HepG2 (cell line): ENCODE data around the gene HMGCR. TPM values are rescaled to one million over a fixed set of nuclear protein-coding genes. Genes with fewer than 3 reads are reported as not detected.

ENCODE experiments used
- ATAC-seq: fragments of 200-7000 bp; cut with Tn5 transposase; 3 replicates; pipeline ENCODE4 v1.9.1; 2020; ENCODE audit warnings: mild to moderate bottlenecking, moderate library complexity
- BruUV-seq: library from RNA; stranded (reverse); fragments of 400-500 nt; replicated peaks from 2 replicates; lab custom pipeline; 2021; lab: Mats Ljungman, UMichigan
- CTCF ChIA-PET: fragments of 300-600 bp; formaldehyde crosslinking; extraction: SDS; loops from one replicate; lab custom pipeline; 2021; ENCODE audit warnings: low total read pairs, inconsistent platforms, low intra/inter-chr PET ratio; lab: Yijun Ruan, JAX
- POLR2A ChIA-PET: fragments of 350-600 bp; sonication (Branson Sonifier 250); formaldehyde crosslinking; loops from one replicate; lab custom pipeline; 2020; ENCODE audit warnings: antibody characterized with exemption, inconsistent platforms; lab: Yijun Ruan, JAX
- DNase-seq: peaks from one replicate; pipeline ENCODE4 v3.0.0-alpha.2; 2015; ENCODE audit warnings: low spot score
- FAIRE-seq: peaks from 3 replicates; lab custom pipeline; 2011; peaks lifted over from hg19 to GRCh38; lab: Jason Lieb, UNC
- H2AFZ ChIP-seq: one replicate; pipeline ENCODE4 v1.6.1; 2011; ENCODE audit warnings: low read length, inconsistent platforms
- H3K27ac ChIP-seq: fragments of 300-600 bp; 3 replicates; pipeline ENCODE4 v1.8.0; 2011; ENCODE audit warnings: mixed run types, mild to moderate bottlenecking, mixed read lengths, low read length, inconsistent platforms; ENCODE audit not compliant: insufficient read depth; ENCODE audit errors: extremely low read length
- H3K27me3 ChIP-seq, 2 experiments: fragments of 200-600 bp in 1 of 2; 2 replicates in 1 of 2; 3 replicates in 1 of 2; pipeline versions ENCODE4 v1.6.0 to v1.8.0; 2011; ENCODE audit warnings: low read length in 2 of 2, mild to moderate bottlenecking in 2 of 2, moderate library complexity in 2 of 2, inconsistent platforms in 1 of 2; ENCODE audit not compliant: insufficient read depth in 2 of 2, control insufficient read depth in 1 of 2
- H3K36me3 ChIP-seq, 2 experiments: fragments of 200-600 bp in 1 of 2; replicated peaks in 1 of 2; 2 replicates in 1 of 2; 3 replicates in 1 of 2; pipeline versions ENCODE4 v1.5.1 to v1.8.0; 2011; ENCODE audit warnings: low read length in 2 of 2, inconsistent platforms in 1 of 2; ENCODE audit not compliant: insufficient read depth in 2 of 2, control insufficient read depth in 1 of 2
- H3K4me1 ChIP-seq: 2 replicates; pipeline ENCODE4 v1.5.1; 2012; ENCODE audit warnings: low read length, inconsistent platforms; ENCODE audit not compliant: insufficient read depth
- H3K4me2 ChIP-seq: 2 replicates; pipeline ENCODE4 v1.6.0; 2011; ENCODE audit warnings: low read depth, low read length, inconsistent platforms
- H3K4me3 ChIP-seq, 3 experiments: fragments of 200-600 bp in 1 of 3; sonication (generic), shearing (Covaris generic) in 1 of 3; replicated peaks in 1 of 3; 2 replicates each; pipeline ENCODE4 v1.5.1; 2011 to 2016; ENCODE audit warnings: low read length in 3 of 3, inconsistent platforms in 2 of 3, low read depth in 2 of 3, mild to moderate bottlenecking in 2 of 3, control low read depth in 1 of 3, mixed read lengths in 1 of 3; ENCODE audit not compliant: insufficient read depth in 1 of 3
- H3K79me2 ChIP-seq: one replicate; pipeline ENCODE4 v1.6.1; 2011; ENCODE audit warnings: low read length, inconsistent platforms; ENCODE audit not compliant: insufficient read depth
- H3K9ac ChIP-seq: 2 replicates; pipeline ENCODE4 v1.6.0; 2011; ENCODE audit warnings: mild to moderate bottlenecking, low read depth, low read length, inconsistent platforms; ENCODE audit not compliant: insufficient read depth
- H3K9me3 ChIP-seq: 2 replicates; pipeline ENCODE4 v1.5.1; 2012; ENCODE audit warnings: mild to moderate bottlenecking, low read length
- H4K20me1 ChIP-seq: 2 replicates; pipeline ENCODE4 v1.6.0; 2011; ENCODE audit warnings: inconsistent platforms, mild to moderate bottlenecking, low read length, moderate library complexity; ENCODE audit not compliant: insufficient read depth
- CHD2 ChIP-seq: IDR thresholded peaks from 2 replicates; pipeline ENCODE4 v1.6.1; 2011; ENCODE audit warnings: low read depth, low read length, improper control_type of control experiment
- FOXJ3 ChIP-seq: sonication (generic); formaldehyde crosslinking; IDR thresholded peaks from 2 replicates; pipeline ENCODE4 v1.4.0; 2020; ENCODE audit warnings: missing genetic modification reagents, mild to moderate bottlenecking, borderline replicate concordance
- HNF4G ChIP-seq, 2 experiments: sonication (generic) in 1 of 2; formaldehyde crosslinking in 1 of 2; IDR thresholded peaks; 2 replicates each; pipeline versions ENCODE4 v1.4.0 to v1.6.1; 2011 to 2020; ENCODE audit warnings: borderline replicate concordance in 2 of 2, low read depth in 2 of 2, mild to moderate bottlenecking in 2 of 2, low read length in 1 of 2, missing genetic modification reagents in 1 of 2, moderate library complexity in 1 of 2
- MYPOP ChIP-seq: sonication (generic); formaldehyde crosslinking; IDR thresholded peaks from 2 replicates; pipeline ENCODE4 v1.8.1; 2023; ENCODE audit warnings: mild to moderate bottlenecking, moderate library complexity, missing genetic modification reagents
- NFE2L2 ChIP-seq: fragments of 150-350 bp; IDR thresholded peaks from 2 replicates; pipeline ENCODE4 v1.6.1; 2014; ENCODE audit warnings: low read length
- NR2F6 ChIP-seq, 2 experiments: IDR thresholded peaks; 2 replicates each; pipeline ENCODE4 v1.6.1; 2016; ENCODE audit warnings: antibody characterized with exemption in 1 of 2, mild to moderate bottlenecking in 1 of 2
- SIX4 ChIP-seq: sonication (generic); formaldehyde crosslinking; IDR thresholded peaks from 2 replicates; pipeline ENCODE4 v1.4.0; 2020; ENCODE audit warnings: missing genetic modification reagents
- ZMYM3 ChIP-seq: sonication (generic); formaldehyde crosslinking; IDR thresholded peaks from 2 replicates; pipeline ENCODE4 v1.5.1; 2020; ENCODE audit warnings: mild to moderate bottlenecking, missing genetic modification reagents
- ZNF143 ChIP-seq: sonication (generic); formaldehyde crosslinking; IDR thresholded peaks from 2 replicates; pipeline ENCODE4 v1.4.0; 2020; ENCODE audit warnings: missing genetic modification reagents
- ZNF569 ChIP-seq: sonication (generic); formaldehyde crosslinking; IDR thresholded peaks from 2 replicates; pipeline ENCODE4 v1.5.0; 2020; ENCODE audit warnings: mild to moderate bottlenecking, missing genetic modification reagents, moderate library complexity, borderline replicate concordance
- ZNF710 ChIP-seq: sonication (generic); formaldehyde crosslinking; IDR thresholded peaks from 2 replicates; pipeline ENCODE4 v1.5.0; 2020; ENCODE audit warnings: mild to moderate bottlenecking, missing genetic modification reagents, borderline replicate concordance
- ZNF761 ChIP-seq: sonication (generic); formaldehyde crosslinking; conservative IDR thresholded peaks from 2 replicates; pipeline ENCODE4 v1.4.0; 2020; ENCODE audit warnings: mild to moderate bottlenecking, missing genetic modification reagents
- WGBS: methylation state at CpG from one replicate; pipeline ENCODE4 v1.1.6; 2017; ENCODE audit warnings: low lambda C conversion rate; 5-methylcytosine and 5-hydroxymethylcytosine counted together
- in situ Hi-C: cut with HindIII; loops from 2 replicates; pipeline ENCODE4 v1.10.0; 2017; ENCODE audit warnings: low pct_unique_long_range_greater_than_20kb; ENCODE audit not compliant: extremely low pct_ligation_motif_present
- intact Hi-C: fragments of 100-400 bp; cut with micrococcal nuclease; formaldehyde crosslinking; loops from one replicate; pipeline ENCODE4 v1.10.0; 2022; ENCODE audit not compliant: unreplicated experiment
- polyA plus RNA-seq, 8 experiments: library from polyadenylated mRNA; depleted of rRNA in 3 of 8; stranded (reverse) in 7 of 8; unstranded in 1 of 8; fragments of >200 nt; fragmentation: Illumina TruSeq in 4 of 8; extraction: Trizol in 4 of 8; gene quantifications; 2 replicates each; pipeline versions ENCODE4 v1.2.1 to v1.2.3, GENCODE V29; 2011 to 2016; ENCODE audit warnings: low read depth in 4 of 8, missing spikeins in 1 of 8, mixed read lengths in 1 of 8; ENCODE audit not compliant: insufficient read depth in 1 of 8
- total RNA-seq, 5 experiments: library from RNA; depleted of rRNA; stranded (reverse); fragments of >200 nt; fragmentation: Illumina TruSeq; extraction: Trizol; gene quantifications; 2 replicates each; pipeline ENCODE4 v1.2.3, GENCODE V29; 2016; ENCODE audit warnings: low read depth in 1 of 5
- TF ChIP-seq, protein P1 (sequence below): sonication (generic); formaldehyde crosslinking; conservative IDR thresholded peaks from 2 replicates; pipeline ENCODE4 v1.4.0; 2020; ENCODE audit warnings: mild to moderate bottlenecking, missing genetic modification reagents, moderate library complexity
- TF ChIP-seq, protein P2 (sequence below): IDR thresholded peaks from 2 replicates; pipeline ENCODE4 v1.6.1; 2016; ENCODE audit warnings: mild to moderate bottlenecking, missing biosample characterization, missing genetic modification reagents

Gene HMGCR
- total and polyA plus RNA-seq, 2 of the 13 experiments (the other 11 are each of a cell fraction or from before 2014, with no cell fraction given) = 43.0 to 144 TPM

DNA sequence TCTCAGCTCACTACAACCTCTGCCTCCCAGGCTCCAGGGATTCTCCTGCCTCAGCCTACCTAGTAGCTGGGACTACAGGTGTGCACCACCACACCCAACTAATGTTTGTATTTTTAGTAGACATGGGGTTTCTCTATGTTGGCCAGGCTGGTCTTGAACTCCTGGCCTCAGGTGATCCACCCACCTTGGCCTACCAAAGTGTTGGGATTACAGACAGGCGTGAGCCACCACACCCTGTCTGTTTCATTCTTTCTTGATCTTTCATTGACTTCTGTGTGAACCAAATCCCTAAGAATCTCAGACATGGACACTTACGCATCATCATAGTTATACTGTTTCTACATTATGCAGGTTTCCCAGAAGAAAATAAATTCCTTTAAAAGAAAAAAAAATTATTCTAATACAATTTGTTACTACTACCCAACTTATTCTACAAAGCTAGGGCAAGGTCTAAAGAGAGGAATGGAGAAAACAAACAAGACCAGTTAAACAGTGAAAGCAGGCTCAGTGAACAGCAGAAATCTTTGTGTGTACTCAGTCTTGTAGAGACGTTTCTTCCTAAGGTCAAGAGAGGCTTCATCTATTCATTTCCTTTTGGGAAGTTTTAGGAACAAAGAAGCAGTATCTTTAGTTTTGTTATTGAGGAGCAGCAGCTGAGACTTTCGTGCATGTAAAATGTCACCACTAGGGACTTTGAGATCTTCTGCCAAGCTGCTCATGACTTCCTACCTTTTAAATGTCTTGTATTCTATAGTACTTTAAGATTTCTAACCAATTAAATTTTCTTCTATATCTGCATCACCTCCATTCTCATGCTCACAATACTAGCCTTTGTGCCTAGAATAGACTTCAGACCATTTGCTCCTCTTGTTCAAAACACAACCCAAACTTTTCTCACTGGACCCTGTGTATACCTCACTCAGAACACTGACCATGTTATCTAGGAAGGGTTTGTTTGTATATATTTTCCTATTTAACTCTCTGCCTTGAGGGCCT, 5.6 kb upstream of the HMGCR start:
- ATAC-seq (peak; percentile 79), DNase-seq (peak; percentile 93), FAIRE-seq (peak; percentile 70)
- in situ Hi-C loops (no loop called here), intact Hi-C loops (no loop called here)
- Histone ChIP-seq H3K9ac (peak overlapping the region; percentile 58), H3K4me2 (peak overlapping the region; percentile 69), H3K79me2 (peaks cover 8% of the 10 kb centered on the region), H3K9me3 (no peaks in the 10 kb centered on the region), H3K27me3 (no peaks in the 10 kb centered on the region; a peak in 1 of 5 replicates), H2AFZ (no peak overlapping the region), H3K36me3 (no peaks in the 10 kb centered on the region), H4K20me1 (no peaks in the 10 kb centered on the region), H3K4me1 (peaks cover 74% of the 10 kb centered on the region), H3K27ac (peak overlapping the region; percentile 83), H3K4me3 (peak overlapping the region in 2 of 3 experiments; percentile 36 to 38; a peak in 2 of 6 replicates)
- CTCF ChIA-PET = no interaction called here
- BruUV-seq = no TSS peak
- POLR2A ChIA-PET = interaction anchor here (0.7 to 0.9 kb wide), 2 partner anchors 71 to 97 kb away, joined by 4 read pairs; no protein-coding TSS in a partner anchor
- 8% methylated on average over 4 of the region's 4 CpGs for WGBS
- TF ChIP-seq MYPOP (CRISPR knock-in tag) (0 out of 2 replicates have a peak, but pooled peaks have one; percentile 25), ZNF143 (CRISPR knock-in tag) (no peak), ZMYM3 (CRISPR knock-in tag) (peak; percentile 82), NR2F6 (IDR thresholded peaks at IDR 0.05) (peak; percentile 47; the same call in 1 of the 2 replicates), NR2F6 (CRISPR knock-in tag; IDR thresholded peaks at IDR 0.05) (peak; percentile 29; the same call in 1 of the 2 replicates), FOXJ3 (CRISPR knock-in tag) (peak; percentile 24; the same call in 1 of the 2 replicates), SIX4 (CRISPR knock-in tag) (peak; percentile 11; the same call in 1 of the 2 replicates), HNF4G (IDR thresholded peaks at IDR 0.05; ENCODE audit: borderline replicate concordance, low read depth, low read length) (peak; percentile 59), HNF4G (CRISPR knock-in tag; IDR thresholded peaks at IDR 0.05; ENCODE audit: borderline replicate concordance, low read depth) (no peak), NFE2L2 (no peak), CHD2 (no peak), ZNF761 (CRISPR knock-in tag) (0 out of 2 replicates have a peak, but pooled peaks have one; percentile 29), ZNF710 (CRISPR knock-in tag) (peak; percentile 66), ZNF569 (CRISPR knock-in tag) (no peak)
- TF ChIP-seq, protein P1, sequence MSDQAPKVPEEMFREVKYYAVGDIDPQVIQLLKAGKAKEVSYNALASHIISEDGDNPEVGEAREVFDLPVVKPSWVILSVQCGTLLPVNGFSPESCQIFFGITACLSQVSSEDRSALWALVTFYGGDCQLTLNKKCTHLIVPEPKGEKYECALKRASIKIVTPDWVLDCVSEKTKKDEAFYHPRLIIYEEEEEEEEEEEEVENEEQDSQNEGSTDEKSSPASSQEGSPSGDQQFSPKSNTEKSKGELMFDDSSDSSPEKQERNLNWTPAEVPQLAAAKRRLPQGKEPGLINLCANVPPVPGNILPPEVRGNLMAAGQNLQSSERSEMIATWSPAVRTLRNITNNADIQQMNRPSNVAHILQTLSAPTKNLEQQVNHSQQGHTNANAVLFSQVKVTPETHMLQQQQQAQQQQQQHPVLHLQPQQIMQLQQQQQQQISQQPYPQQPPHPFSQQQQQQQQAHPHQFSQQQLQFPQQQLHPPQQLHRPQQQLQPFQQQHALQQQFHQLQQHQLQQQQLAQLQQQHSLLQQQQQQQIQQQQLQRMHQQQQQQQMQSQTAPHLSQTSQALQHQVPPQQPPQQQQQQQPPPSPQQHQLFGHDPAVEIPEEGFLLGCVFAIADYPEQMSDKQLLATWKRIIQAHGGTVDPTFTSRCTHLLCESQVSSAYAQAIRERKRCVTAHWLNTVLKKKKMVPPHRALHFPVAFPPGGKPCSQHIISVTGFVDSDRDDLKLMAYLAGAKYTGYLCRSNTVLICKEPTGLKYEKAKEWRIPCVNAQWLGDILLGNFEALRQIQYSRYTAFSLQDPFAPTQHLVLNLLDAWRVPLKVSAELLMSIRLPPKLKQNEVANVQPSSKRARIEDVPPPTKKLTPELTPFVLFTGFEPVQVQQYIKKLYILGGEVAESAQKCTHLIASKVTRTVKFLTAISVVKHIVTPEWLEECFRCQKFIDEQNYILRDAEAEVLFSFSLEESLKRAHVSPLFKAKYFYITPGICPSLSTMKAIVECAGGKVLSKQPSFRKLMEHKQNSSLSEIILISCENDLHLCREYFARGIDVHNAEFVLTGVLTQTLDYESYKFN = peak; percentile 88
- TF ChIP-seq, protein P2, sequence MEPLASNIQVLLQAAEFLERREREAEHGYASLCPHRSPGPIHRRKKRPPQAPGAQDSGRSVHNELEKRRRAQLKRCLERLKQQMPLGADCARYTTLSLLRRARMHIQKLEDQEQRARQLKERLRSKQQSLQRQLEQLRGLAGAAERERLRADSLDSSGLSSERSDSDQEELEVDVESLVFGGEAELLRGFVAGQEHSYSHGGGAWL (CRISPR knock-in tag) = no peak
